ENCODE measurements around the gene IQCH. TPM values are rescaled to one million over a fixed set of nuclear protein-coding genes. Genes with fewer than 3 reads are reported as not detected.

The IQCH gene
- total RNA-seq, 1 experiment from 2014 or later: 1.9 TPM

DNA sequence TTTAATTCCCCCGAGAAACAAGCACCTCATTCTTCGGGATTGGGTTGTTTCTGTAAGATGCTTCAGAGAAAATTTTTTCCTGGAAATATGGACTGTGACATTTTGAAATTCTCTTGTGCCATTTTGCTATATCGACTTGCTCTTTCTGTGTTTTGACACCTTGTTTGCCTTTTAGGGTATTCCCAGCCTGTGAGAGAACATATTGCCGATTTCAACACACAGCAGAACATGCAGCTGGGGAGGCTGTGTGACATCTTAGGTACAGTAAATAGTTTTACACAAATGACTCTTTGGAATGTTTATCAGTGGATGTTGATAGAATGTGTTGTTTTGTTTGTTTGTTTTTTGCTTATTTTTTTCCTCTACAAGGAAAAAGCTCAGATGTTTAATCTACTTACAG, 130.2 kb downstream of the IQCH start:
- Mint-ChIP-seq H3K36me3 (no peaks in the 10 kb centered on the region), H3K27me3 (ENCODE audit: low read depth) (no peaks in the 10 kb centered on the region), H3K4me3 (no peak overlapping the region), H3K27ac (no peak overlapping the region), H3K4me1 (no peaks in the 10 kb centered on the region), H3K9me3 (no peaks in the 10 kb centered on the region)
- DNase-seq (ENCODE audit: low spot score) (no peak), ATAC-seq (no peak)
- POLR2A ChIA-PET: interaction anchor here (0.5 kb wide), 1 partner anchor 577 kb away, joined by 3 read pairs; no protein-coding TSS in a partner anchor
- TF ChIP-seq ZNF121 (CRISPR knock-in tag; IDR thresholded peaks at IDR 0.05) (no peak), SOX15 (CRISPR knock-in tag; IDR thresholded peaks at IDR 0.05) (no peak), MYBL2 (CRISPR knock-in tag; IDR thresholded peaks at IDR 0.05) (no peak), CBFB (CRISPR knock-in tag; IDR thresholded peaks at IDR 0.05; ENCODE audit: low read depth) (no peak)
- TF ChIP-seq, protein P1, sequence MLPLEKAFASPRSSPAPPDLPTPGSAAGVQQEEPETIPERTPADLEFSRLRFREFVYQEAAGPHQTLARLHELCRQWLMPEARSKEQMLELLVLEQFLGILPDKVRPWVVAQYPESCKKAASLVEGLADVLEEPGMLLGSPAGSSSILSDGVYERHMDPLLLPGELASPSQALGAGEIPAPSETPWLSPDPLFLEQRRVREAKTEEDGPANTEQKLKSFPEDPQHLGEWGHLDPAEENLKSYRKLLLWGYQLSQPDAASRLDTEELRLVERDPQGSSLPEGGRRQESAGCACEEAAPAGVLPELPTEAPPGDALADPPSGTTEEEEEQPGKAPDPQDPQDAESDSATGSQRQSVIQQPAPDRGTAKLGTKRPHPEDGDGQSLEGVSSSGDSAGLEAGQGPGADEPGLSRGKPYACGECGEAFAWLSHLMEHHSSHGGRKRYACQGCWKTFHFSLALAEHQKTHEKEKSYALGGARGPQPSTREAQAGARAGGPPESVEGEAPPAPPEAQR (CRISPR knock-in tag; IDR thresholded peaks at IDR 0.05): no peak
- TF ChIP-seq, protein P2, sequence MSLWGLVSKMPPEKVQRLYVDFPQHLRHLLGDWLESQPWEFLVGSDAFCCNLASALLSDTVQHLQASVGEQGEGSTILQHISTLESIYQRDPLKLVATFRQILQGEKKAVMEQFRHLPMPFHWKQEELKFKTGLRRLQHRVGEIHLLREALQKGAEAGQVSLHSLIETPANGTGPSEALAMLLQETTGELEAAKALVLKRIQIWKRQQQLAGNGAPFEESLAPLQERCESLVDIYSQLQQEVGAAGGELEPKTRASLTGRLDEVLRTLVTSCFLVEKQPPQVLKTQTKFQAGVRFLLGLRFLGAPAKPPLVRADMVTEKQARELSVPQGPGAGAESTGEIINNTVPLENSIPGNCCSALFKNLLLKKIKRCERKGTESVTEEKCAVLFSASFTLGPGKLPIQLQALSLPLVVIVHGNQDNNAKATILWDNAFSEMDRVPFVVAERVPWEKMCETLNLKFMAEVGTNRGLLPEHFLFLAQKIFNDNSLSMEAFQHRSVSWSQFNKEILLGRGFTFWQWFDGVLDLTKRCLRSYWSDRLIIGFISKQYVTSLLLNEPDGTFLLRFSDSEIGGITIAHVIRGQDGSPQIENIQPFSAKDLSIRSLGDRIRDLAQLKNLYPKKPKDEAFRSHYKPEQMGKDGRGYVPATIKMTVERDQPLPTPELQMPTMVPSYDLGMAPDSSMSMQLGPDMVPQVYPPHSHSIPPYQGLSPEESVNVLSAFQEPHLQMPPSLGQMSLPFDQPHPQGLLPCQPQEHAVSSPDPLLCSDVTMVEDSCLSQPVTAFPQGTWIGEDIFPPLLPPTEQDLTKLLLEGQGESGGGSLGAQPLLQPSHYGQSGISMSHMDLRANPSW (CRISPR knock-in tag; conservative IDR thresholded peaks at IDR 0.05; ENCODE audit: low read depth): no peak
- TF ChIP-seq, protein P3, sequence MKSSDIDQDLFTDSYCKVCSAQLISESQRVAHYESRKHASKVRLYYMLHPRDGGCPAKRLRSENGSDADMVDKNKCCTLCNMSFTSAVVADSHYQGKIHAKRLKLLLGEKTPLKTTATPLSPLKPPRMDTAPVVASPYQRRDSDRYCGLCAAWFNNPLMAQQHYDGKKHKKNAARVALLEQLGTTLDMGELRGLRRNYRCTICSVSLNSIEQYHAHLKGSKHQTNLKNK (CRISPR knock-in tag; IDR thresholded peaks at IDR 0.05): no peak
- TF ChIP-seq, protein P4, sequence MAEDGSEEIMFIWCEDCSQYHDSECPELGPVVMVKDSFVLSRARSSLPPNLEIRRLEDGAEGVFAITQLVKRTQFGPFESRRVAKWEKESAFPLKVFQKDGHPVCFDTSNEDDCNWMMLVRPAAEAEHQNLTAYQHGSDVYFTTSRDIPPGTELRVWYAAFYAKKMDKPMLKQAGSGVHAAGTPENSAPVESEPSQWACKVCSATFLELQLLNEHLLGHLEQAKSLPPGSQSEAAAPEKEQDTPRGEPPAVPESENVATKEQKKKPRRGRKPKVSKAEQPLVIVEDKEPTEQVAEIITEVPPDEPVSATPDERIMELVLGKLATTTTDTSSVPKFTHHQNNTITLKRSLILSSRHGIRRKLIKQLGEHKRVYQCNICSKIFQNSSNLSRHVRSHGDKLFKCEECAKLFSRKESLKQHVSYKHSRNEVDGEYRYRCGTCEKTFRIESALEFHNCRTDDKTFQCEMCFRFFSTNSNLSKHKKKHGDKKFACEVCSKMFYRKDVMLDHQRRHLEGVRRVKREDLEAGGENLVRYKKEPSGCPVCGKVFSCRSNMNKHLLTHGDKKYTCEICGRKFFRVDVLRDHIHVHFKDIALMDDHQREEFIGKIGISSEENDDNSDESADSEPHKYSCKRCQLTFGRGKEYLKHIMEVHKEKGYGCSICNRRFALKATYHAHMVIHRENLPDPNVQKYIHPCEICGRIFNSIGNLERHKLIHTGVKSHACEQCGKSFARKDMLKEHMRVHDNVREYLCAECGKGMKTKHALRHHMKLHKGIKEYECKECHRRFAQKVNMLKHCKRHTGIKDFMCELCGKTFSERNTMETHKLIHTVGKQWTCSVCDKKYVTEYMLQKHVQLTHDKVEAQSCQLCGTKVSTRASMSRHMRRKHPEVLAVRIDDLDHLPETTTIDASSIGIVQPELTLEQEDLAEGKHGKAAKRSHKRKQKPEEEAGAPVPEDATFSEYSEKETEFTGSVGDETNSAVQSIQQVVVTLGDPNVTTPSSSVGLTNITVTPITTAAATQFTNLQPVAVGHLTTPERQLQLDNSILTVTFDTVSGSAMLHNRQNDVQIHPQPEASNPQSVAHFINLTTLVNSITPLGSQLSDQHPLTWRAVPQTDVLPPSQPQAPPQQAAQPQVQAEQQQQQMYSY (CRISPR knock-in tag; IDR thresholded peaks at IDR 0.05): no peak
- CTCF ChIA-PET: interaction anchor here (1.6 kb wide), 2 partner anchors 12 to 438 kb away, joined by 3 to 4 read pairs; no protein-coding TSS in a partner anchor

DNA sequence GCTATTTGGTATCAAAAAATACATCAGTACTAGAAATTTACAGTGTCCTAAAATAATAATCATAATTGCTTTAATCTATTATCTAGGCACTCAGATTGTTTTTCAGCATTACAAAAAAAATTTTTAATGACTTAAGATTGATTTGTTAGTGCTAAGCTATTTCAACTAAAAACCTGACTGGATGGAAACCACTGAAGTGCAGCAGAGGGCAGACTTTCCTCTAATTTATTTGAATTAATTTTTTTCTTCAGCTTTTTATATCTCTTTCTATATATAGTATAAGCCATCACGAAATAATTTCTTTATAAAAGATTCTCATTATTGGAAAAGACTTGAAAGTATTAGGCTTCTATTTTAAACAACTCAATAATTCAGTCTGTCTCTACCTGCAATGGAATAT, 131.4 kb downstream of the IQCH start:
- Mint-ChIP-seq H3K9me3 (no peaks in the 10 kb centered on the region), H3K4me3 (no peak overlapping the region), H3K27ac (no peak overlapping the region), H3K27me3 (ENCODE audit: low read depth) (no peaks in the 10 kb centered on the region), H3K36me3 (no peaks in the 10 kb centered on the region), H3K4me1 (no peaks in the 10 kb centered on the region)
- CTCF ChIA-PET: interaction anchor here (0.9 to 1.6 kb wide), 3 partner anchors 11 to 450 kb away, joined by 3 to 7 read pairs (median 4); no protein-coding TSS in a partner anchor
- POLR2A ChIA-PET: no interaction called here
- DNase-seq (ENCODE audit: low spot score): no peak
- TF ChIP-seq, protein P5, sequence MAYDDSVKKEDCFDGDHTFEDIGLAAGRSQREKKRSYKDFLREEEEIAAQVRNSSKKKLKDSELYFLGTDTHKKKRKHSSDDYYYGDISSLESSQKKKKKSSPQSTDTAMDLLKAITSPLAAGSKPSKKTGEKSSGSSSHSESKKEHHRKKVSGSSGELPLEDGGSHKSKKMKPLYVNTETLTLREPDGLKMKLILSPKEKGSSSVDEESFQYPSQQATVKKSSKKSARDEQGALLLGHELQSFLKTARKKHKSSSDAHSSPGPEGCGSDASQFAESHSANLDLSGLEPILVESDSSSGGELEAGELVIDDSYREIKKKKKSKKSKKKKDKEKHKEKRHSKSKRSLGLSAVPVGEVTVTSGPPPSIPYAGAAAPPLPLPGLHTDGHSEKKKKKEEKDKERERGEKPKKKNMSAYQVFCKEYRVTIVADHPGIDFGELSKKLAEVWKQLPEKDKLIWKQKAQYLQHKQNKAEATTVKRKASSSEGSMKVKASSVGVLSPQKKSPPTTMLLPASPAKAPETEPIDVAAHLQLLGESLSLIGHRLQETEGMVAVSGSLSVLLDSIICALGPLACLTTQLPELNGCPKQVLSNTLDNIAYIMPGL (CRISPR knock-in tag; IDR thresholded peaks at IDR 0.05): no peak
- TF ChIP-seq, protein P6, sequence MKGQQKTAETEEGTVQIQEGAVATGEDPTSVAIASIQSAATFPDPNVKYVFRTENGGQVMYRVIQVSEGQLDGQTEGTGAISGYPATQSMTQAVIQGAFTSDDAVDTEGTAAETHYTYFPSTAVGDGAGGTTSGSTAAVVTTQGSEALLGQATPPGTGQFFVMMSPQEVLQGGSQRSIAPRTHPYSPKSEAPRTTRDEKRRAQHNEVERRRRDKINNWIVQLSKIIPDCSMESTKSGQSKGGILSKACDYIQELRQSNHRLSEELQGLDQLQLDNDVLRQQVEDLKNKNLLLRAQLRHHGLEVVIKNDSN (CRISPR knock-in tag; IDR thresholded peaks at IDR 0.05): no peak
- TF ChIP-seq KAT7 (CRISPR knock-in tag; IDR thresholded peaks at IDR 0.05; ENCODE audit: borderline replicate concordance) (no peak), ZNF416 (CRISPR knock-in tag; IDR thresholded peaks at IDR 0.05) (no peak)
- ATAC-seq: no peak
